Keratinocyte (primary cell): ENCODE data around the gene POM121L2. TPM values are rescaled to one million over a fixed set of nuclear protein-coding genes. Genes with fewer than 3 reads are reported as not detected.
A peak's percentile ranks its signal among the peaks of the same experiment; 100 is the strongest.

ENCODE experiments used
- DNase-seq: peaks from one replicate; pipeline ENCODE4 v3.0.0-alpha.2; 2011; ENCODE audit warnings: low read depth, missing footprints, low spot score
- FAIRE-seq: peaks from 2 replicates; lab custom pipeline; 2011; peaks lifted over from hg19 to GRCh38; lab: Jason Lieb, UNC
- H2AFZ ChIP-seq: 2 replicates; pipeline ENCODE4 v1.6.0; 2012; ENCODE audit warnings: low read length, control low read depth, inconsistent platforms; ENCODE audit not compliant: control insufficient read depth
- H3K27ac ChIP-seq: 2 replicates; pipeline ENCODE4 v1.5.1; 2011; ENCODE audit warnings: low read length; ENCODE audit not compliant: control insufficient read depth, insufficient read depth
- H3K27me3 ChIP-seq: 3 replicates; pipeline ENCODE4 v1.6.0; 2011; ENCODE audit warnings: low read length; ENCODE audit not compliant: control insufficient read depth, insufficient read depth; ENCODE audit errors: extremely low read depth
- H3K36me3 ChIP-seq, 2 experiments: 2 replicates in 1 of 2; 3 replicates in 1 of 2; pipeline ENCODE4 v1.5.1; 2011; ENCODE audit warnings: low read length in 2 of 2, mild to moderate bottlenecking in 1 of 2; ENCODE audit not compliant: control insufficient read depth in 2 of 2, insufficient read depth in 2 of 2; ENCODE audit errors: extremely low read depth in 1 of 2
- H3K4me1 ChIP-seq: 3 replicates; pipeline ENCODE4 v1.5.1; 2011; ENCODE audit warnings: low read length; ENCODE audit not compliant: control insufficient read depth, insufficient read depth; ENCODE audit errors: extremely low read depth
- H3K4me2 ChIP-seq: 3 replicates; pipeline ENCODE4 v1.6.0; 2011; ENCODE audit warnings: low read depth, low read length; ENCODE audit not compliant: control insufficient read depth, insufficient read depth; ENCODE audit errors: extremely low read depth
- H3K4me3 ChIP-seq, 3 experiments: fragments of 200-600 bp in 1 of 3; sonication (generic) in 1 of 3; 2 replicates in 2 of 3; 3 replicates in 1 of 3; pipeline ENCODE4 v1.5.1; 2011 to 2016; ENCODE audit warnings: low read length in 3 of 3, mild to moderate bottlenecking in 3 of 3, control low read depth in 2 of 3, inconsistent platforms in 1 of 3, low read depth in 1 of 3, mixed read lengths in 1 of 3, mixed run types in 1 of 3, moderate library complexity in 1 of 3; ENCODE audit not compliant: control insufficient read depth in 2 of 3, insufficient read depth in 2 of 3; ENCODE audit errors: extremely low read depth in 1 of 3
- H3K79me2 ChIP-seq: 2 replicates; pipeline ENCODE4 v1.6.0; 2012; ENCODE audit warnings: low read length; ENCODE audit not compliant: control insufficient read depth, insufficient read depth
- H3K9ac ChIP-seq: 3 replicates; pipeline ENCODE4 v1.6.0; 2011; ENCODE audit warnings: low read length; ENCODE audit not compliant: control insufficient read depth, insufficient read depth; ENCODE audit errors: extremely low read depth
- H3K9me1 ChIP-seq: 3 replicates; pipeline ENCODE4 v1.6.0; 2011; ENCODE audit warnings: low read length; ENCODE audit not compliant: control insufficient read depth, insufficient read depth; ENCODE audit errors: extremely low read depth
- H3K9me3 ChIP-seq: 2 replicates; pipeline ENCODE4 v1.5.1; 2012; ENCODE audit warnings: low read depth, low read length; ENCODE audit not compliant: control insufficient read depth
- H4K20me1 ChIP-seq: 3 replicates; pipeline ENCODE4 v1.6.0; 2011; ENCODE audit warnings: low read length; ENCODE audit not compliant: control insufficient read depth, insufficient read depth; ENCODE audit errors: extremely low read depth
- CTCF ChIP-seq, 3 experiments: IDR thresholded peaks in 1 of 3; conservative IDR thresholded peaks in 1 of 3; optimal IDR thresholded peaks in 1 of 3; 2 replicates in 2 of 3; 3 replicates in 1 of 3; pipeline versions ENCODE3 to v1.5.1; 2011; ENCODE audit warnings: low read length in 3 of 3, mild to moderate bottlenecking in 3 of 3, moderate library complexity in 2 of 3, control low read depth in 1 of 3, inconsistent platforms in 1 of 3; ENCODE audit not compliant: insufficient read depth in 2 of 3; ENCODE audit errors: extremely low read depth in 1 of 3
- EZH2 ChIP-seq: IDR thresholded peaks from one replicate; pipeline ENCODE4 v1.6.1; 2012; ENCODE audit warnings: inconsistent platforms, mild to moderate bottlenecking, low read length, moderate library complexity
- dilution Hi-C: fragments of 300-500 bp; cut with MboI; formaldehyde crosslinking; loops from one replicate; pipeline ENCODE4 v1.7.0; 2020; ENCODE audit warnings: low sequenced_read_pairs; ENCODE audit not compliant: extremely low pct_ligation_motif_present
- polyA plus RNA-seq, 5 experiments: library from polyadenylated mRNA; depleted of rRNA in 3 of 5; stranded (reverse) in 3 of 5; stranded (forward) in 1 of 5; unstranded in 1 of 5; fragments of >200 nt; gene quantifications; 1 replicate in 1 of 5; 2 replicates in 3 of 5; 3 replicates in 1 of 5; pipeline versions ENCODE4 v1.2.1 to v1.2.3, GENCODE V29; 2011 to 2012; ENCODE audit warnings: missing spikeins in 2 of 5, low read depth in 1 of 5, low replicate concordance in 1 of 5

POM121L2 gene
- polyA plus RNA-seq, 1 donor (not counting 4 experiments of a cell fraction or from before 2014, with no cell fraction given), result not detected

- Histone ChIP-seq H3K36me3 (no peaks in the 10 kb centered on the region), H3K4me1 (peaks cover 9% of the 10 kb centered on the region), H3K79me2 (no peaks in the 10 kb centered on the region), H3K9ac (peak overlapping the region; percentile 57), H3K9me3 (no peaks in the 10 kb centered on the region), H3K4me2 (peak overlapping the region; percentile 93), H3K4me3 (peak overlapping the region; percentile 45 to 83 (median 80)), H4K20me1 (no peaks in the 10 kb centered on the region), H3K27me3 (no peaks in the 10 kb centered on the region), H2AFZ (peak overlapping the region; percentile 91), H3K27ac (no peak overlapping the region), H3K9me1 (no peaks in the 10 kb centered on the region)
- peak; percentile 75 for DNase-seq
- TF ChIP-seq EZH2 (no peak), CTCF (optimal IDR thresholded peaks at IDR 0.05 in 1 of 3, IDR thresholded peaks at IDR 0.05 in 1 of 3, conservative IDR thresholded peaks at IDR 0.05 in 1 of 3; ENCODE audit: extremely low read depth in 1 of 3, insufficient read depth in 2 of 3, low read length in 3 of 3) (no peak)
- FAIRE-seq, result peak; percentile 46
- dilution Hi-C loops, result no loop called here
Observed at GRCh38 chr6:27295301-27296079, 16.6 kb downstream of the POM121L2 start.

- DNase-seq, result no peak
- H2AFZ ChIP-seq, result no peak overlapping the region
- H4K20me1 ChIP-seq, result no peaks in the 10 kb centered on the region
- H3K27ac ChIP-seq, result no peak overlapping the region
- no peaks in the 10 kb centered on the region for H3K79me2 ChIP-seq
- H3K27me3 ChIP-seq, result no peaks in the 10 kb centered on the region
- H3K4me1 ChIP-seq, result peaks cover 9% of the 10 kb centered on the region
- no peak for TF ChIP-seq CTCF (optimal IDR thresholded peaks at IDR 0.05 in 1 of 3, IDR thresholded peaks at IDR 0.05 in 1 of 3, conservative IDR thresholded peaks at IDR 0.05 in 1 of 3; ENCODE audit: extremely low read depth in 1 of 3, insufficient read depth in 2 of 3, low read length in 3 of 3)
- TF ChIP-seq EZH2, result no peak
- H3K9me1 ChIP-seq, result no peaks in the 10 kb centered on the region
- no peak overlapping the region for H3K9ac ChIP-seq
- H3K9me3 ChIP-seq, result no peaks in the 10 kb centered on the region
- peak overlapping the region in 1 of 3 experiments; percentile 1 for H3K4me3 ChIP-seq
- no peak for FAIRE-seq
- dilution Hi-C loops, result no loop called here
- no peaks in the 10 kb centered on the region for H3K36me3 ChIP-seq
- peak overlapping the region; percentile 93 for H3K4me2 ChIP-seq
Observed at GRCh38 chr6:27294409-27294808, 17.7 kb downstream of the POM121L2 start.
